Activated CD4-positive, alpha-beta T cell treated with anti-CD3 and anti-CD28 coated beads for 36 hours (primary cell): Measurements from ENCODE around the gene FABP7. TPM values are rescaled to one million over a fixed set of nuclear protein-coding genes. Genes with fewer than 3 reads are reported as not detected.
"Not testable (repeated sequence)": the region's sequence is repeated elsewhere in the genome, so short reads cannot be mapped to it uniquely, and the experiment has no call there.

Source experiments
- ATAC-seq: fragments of 200-7000 bp; cut with Tn5 transposase; one replicate; pipeline ENCODE4 v1.10.0; 2021; ENCODE audit warnings: mild to moderate bottlenecking, moderate library complexity
- CTCF ChIA-PET: fragments of 350-600 bp; sonication (Branson Sonifier 250); formaldehyde crosslinking; loops from one replicate; lab custom pipeline; 2021; ENCODE audit warnings: antibody characterized with exemption; lab: Charles Lee
- POLR2A ChIA-PET: fragments of 350-600 bp; sonication (Branson Sonifier 250); formaldehyde crosslinking; loops from one replicate; lab custom pipeline; 2021; ENCODE audit warnings: antibody characterized with exemption, inconsistent platforms; lab: Charles Lee
- DNase-seq: peaks from one replicate; pipeline ENCODE4 v3.0.0-alpha.2; 2020
- H3K27ac Mint-ChIP-seq: one replicate; pipeline ENCODE4 v1.8.0; 2021; ENCODE audit warnings: mixed read lengths
- H3K27me3 Mint-ChIP-seq: one replicate; pipeline ENCODE4 v1.8.0; 2021; ENCODE audit warnings: mixed read lengths
- H3K36me3 Mint-ChIP-seq: one replicate; pipeline ENCODE4 v1.8.0; 2021; ENCODE audit warnings: low read depth, mixed read lengths
- H3K4me1 Mint-ChIP-seq: one replicate; pipeline ENCODE4 v1.8.0; 2021; ENCODE audit warnings: mixed read lengths
- H3K4me3 Mint-ChIP-seq: one replicate; pipeline ENCODE4 v1.8.0; 2021; ENCODE audit warnings: mild to moderate bottlenecking, moderate library complexity, mixed read lengths
- H3K9me3 Mint-ChIP-seq: one replicate; pipeline ENCODE4 v1.8.0; 2021; ENCODE audit warnings: low read depth, mixed read lengths
- intact Hi-C, 2 experiments: fragments of 100-400 bp; cut with DNase I in 1 of 2; cut with micrococcal nuclease in 1 of 2; formaldehyde crosslinking; loops; one replicate each; pipeline versions ENCODE4 v1.14.2 to v1.15.1; 2022 to 2024; cut with DNase I, micrococcal nuclease
- total RNA-seq, 2 experiments: library from RNA; stranded (reverse); gene quantifications; one replicate each; pipeline ENCODE4 v1.2.3, GENCODE V29; 2021

Gene FABP7
- total RNA-seq, result not detected

DNA sequence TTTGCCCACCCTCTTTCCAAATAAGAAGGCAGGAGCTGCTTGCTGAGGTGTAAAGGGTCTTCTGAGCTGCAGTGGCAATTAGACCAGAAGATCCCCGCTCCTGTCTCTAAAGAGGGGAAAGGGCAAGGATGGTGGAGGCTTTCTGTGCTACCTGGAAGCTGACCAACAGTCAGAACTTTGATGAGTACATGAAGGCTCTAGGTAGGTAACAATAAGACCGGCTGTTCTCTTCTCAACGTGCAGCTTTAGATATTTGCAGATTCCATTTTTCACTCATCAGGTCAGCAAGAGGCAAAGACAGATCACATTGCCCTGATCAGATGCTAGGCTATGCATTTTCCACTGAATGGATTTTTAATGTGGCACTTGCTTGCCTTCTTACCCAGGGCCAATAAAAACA is at the start of gene FABP7:
TSS of gene FABP7 (plus strand) at position 50 of the 400 bp plus-strand sequence. CDS start at position 129, 79 bp downstream.
- no peaks in the 10 kb centered on the region for H3K36me3 Mint-ChIP-seq
- H3K27ac Mint-ChIP-seq, result no peak within 1 kb of the TSS
- intact Hi-C loops, result no loop called here
- no peak within 1 kb of the TSS for H3K4me3 Mint-ChIP-seq
- H3K27me3 Mint-ChIP-seq, result peaks cover 14% of the 10 kb centered on the region
- ChIA-PET POLR2A (no interaction called here), CTCF (interaction anchor here (0.9 kb wide), 2 partner anchors 30 to 51 kb away, joined by 3 to 4 read pairs; no protein-coding TSS in a partner anchor)
- DNase-seq (no peak), ATAC-seq (no peak)
- no peaks in the 10 kb centered on the region for H3K4me1 Mint-ChIP-seq
- H3K9me3 Mint-ChIP-seq, result no peaks in the 10 kb centered on the region

DNA sequence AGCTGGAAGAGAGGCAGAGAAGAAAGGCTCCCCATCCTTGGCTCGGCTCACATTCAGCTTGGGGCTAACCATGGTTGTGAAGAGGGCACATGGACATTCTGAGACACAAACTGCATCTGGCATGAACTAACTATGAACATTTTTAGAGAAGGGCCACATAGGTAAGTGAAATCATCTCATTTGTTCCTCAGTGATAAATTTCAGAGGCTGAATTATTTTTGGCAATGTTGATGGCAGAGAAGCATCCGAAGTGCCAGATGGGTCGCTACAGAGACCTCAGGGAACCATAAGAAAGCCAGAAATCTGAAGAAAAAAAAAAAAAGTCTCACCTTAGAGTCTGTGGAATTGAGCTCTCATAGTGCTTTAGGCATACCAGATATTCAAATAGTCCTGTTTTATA is 49.2 kb upstream of the FABP7 start:
- no peak overlapping the region for H3K27ac Mint-ChIP-seq
- no peak overlapping the region for H3K4me3 Mint-ChIP-seq
- intact Hi-C loops, result loop anchor here (1.0 to 5.0 kb wide), 3 partner anchors 109 to 586 kb away; no protein-coding TSS in a partner anchor
- H3K27me3 Mint-ChIP-seq, result peaks cover 2% of the 10 kb centered on the region
- no peaks in the 10 kb centered on the region for H3K9me3 Mint-ChIP-seq
- ChIA-PET CTCF (interaction anchor here (0.5 to 8.2 kb wide), 3 partner anchors 105 to 120 kb away, joined by 4 to 85 read pairs (median 5); partner anchors contain the start of gene PKIB), POLR2A (no interaction called here)
- H3K4me1 Mint-ChIP-seq, result no peaks in the 10 kb centered on the region
- no peak for ATAC-seq
- no peak for DNase-seq
- H3K36me3 Mint-ChIP-seq, result no peaks in the 10 kb centered on the region

DNA sequence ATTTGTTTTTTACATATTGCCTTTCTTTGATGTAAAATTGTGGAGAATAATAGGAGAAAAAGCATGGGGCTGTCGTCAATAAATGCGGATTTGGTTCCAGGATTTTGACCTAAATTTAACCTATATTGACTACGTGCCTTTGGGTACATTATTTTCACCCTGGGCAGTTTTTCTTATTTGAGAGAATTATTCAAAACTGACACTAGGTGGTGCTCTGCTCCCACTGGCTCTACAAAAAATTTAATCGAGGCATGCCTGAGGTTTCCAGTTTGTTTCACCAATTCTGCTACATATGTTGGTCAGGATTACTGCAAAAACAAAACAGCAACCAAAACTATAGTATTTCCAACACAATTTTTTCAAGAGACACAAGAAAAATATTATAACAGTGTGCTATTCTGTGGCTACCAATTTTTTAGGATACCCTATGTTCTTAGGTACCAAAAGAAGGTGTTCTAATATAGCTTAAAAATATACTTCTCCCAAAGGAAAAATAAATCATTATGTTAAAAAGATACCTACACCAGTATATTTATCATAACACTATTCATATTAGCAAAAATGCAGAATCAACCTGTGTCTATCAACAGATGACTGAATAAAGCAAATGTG is 48.6 kb upstream of the FABP7 start:
- ChIA-PET POLR2A (no interaction called here), CTCF (interaction anchor here (0.6 to 8.2 kb wide), 7 partner anchors 10 to 585 kb away, joined by 3 to 85 read pairs (median 4); no protein-coding TSS in a partner anchor)
- Mint-ChIP-seq H3K36me3 (no peaks in the 10 kb centered on the region), H3K4me1 (no peaks in the 10 kb centered on the region), H3K9me3 (no peaks in the 10 kb centered on the region), H3K27ac (no peak overlapping the region), H3K4me3 (no peak overlapping the region), H3K27me3 (peaks cover 2% of the 10 kb centered on the region)
- ATAC-seq, result no peak
- peak; percentile 25 for DNase-seq
- intact Hi-C loops, result loop anchor here (1.0 to 5.0 kb wide), 4 partner anchors 108 to 586 kb away; no protein-coding TSS in a partner anchor

GRCh38 chr6:122733259-122733658 is 46.3 kb upstream of the FABP7 start:
- ChIA-PET POLR2A (no interaction called here), CTCF (interaction anchor here (0.6 to 8.2 kb wide), 3 partner anchors 106 to 583 kb away, joined by 3 to 85 read pairs (median 4); no protein-coding TSS in a partner anchor)
- intact Hi-C loops, result loop anchor here in 1 of 2 experiments (5.0 kb wide), 1 partner anchor 241 kb away; no protein-coding TSS in a partner anchor
- no peaks in the 10 kb centered on the region for H3K9me3 Mint-ChIP-seq
- no peak overlapping the region for H3K4me3 Mint-ChIP-seq
- no peaks in the 10 kb centered on the region for H3K4me1 Mint-ChIP-seq
- DNase-seq (no peak), ATAC-seq (no peak)
- H3K27me3 Mint-ChIP-seq, result peaks cover 2% of the 10 kb centered on the region
- H3K36me3 Mint-ChIP-seq, result no peaks in the 10 kb centered on the region
- H3K27ac Mint-ChIP-seq, result no peak overlapping the region

GRCh38 chr6:122734529-122735395 is 44.8 kb upstream of the FABP7 start:
- intact Hi-C loops, result loop anchor here in 1 of 2 experiments (5.0 kb wide), 1 partner anchor 242 kb away; no protein-coding TSS in a partner anchor
- H3K9me3 Mint-ChIP-seq, result no peaks in the 10 kb centered on the region
- POLR2A ChIA-PET, result no interaction called here

DNA sequence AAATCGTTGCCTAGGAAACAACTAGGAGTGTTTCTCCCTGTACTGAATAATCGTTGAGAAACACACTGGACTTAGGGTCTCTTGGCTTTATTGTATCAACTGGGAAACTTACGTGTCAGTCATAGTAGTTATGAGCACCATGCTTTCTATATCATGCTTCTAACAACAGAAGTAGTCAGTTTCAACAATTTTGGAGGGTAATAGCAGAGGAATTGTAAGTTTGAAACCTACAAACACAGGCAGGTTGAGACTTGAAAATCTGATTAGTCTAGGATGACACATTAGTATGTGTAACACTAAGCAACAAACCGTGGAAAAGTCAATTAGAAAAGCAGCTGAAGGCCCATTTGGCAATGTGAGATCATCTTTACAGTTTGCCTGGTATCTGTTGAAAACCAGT is 43.9 kb upstream of the FABP7 start:
- H3K36me3 Mint-ChIP-seq, result no peaks in the 10 kb centered on the region
- intact Hi-C loops, result no loop called here
- H3K9me3 Mint-ChIP-seq, result no peaks in the 10 kb centered on the region
- H3K4me3 Mint-ChIP-seq, result no peak overlapping the region
- peaks cover 2% of the 10 kb centered on the region for H3K27me3 Mint-ChIP-seq
- no peaks in the 10 kb centered on the region for H3K4me1 Mint-ChIP-seq
- CTCF ChIA-PET, result no interaction called here
- POLR2A ChIA-PET, result no interaction called here
- no peak overlapping the region for H3K27ac Mint-ChIP-seq
- no peak for DNase-seq
- no peak for ATAC-seq

More at GRCh38 chr6:122734529-122735395, 44.8 kb upstream of the FABP7 start:
- CTCF ChIA-PET, result interaction anchor here (8.2 kb wide), 1 partner anchor 104 kb away, joined by 85 read pairs; no protein-coding TSS in a partner anchor
- H3K27me3 Mint-ChIP-seq, result peaks cover 2% of the 10 kb centered on the region
- H3K27ac Mint-ChIP-seq, result no peak overlapping the region
- H3K36me3 Mint-ChIP-seq, result no peaks in the 10 kb centered on the region
- no peak for ATAC-seq
- H3K4me1 Mint-ChIP-seq, result no peaks in the 10 kb centered on the region
- H3K4me3 Mint-ChIP-seq, result no peak overlapping the region
- DNase-seq, result no peak

DNA sequence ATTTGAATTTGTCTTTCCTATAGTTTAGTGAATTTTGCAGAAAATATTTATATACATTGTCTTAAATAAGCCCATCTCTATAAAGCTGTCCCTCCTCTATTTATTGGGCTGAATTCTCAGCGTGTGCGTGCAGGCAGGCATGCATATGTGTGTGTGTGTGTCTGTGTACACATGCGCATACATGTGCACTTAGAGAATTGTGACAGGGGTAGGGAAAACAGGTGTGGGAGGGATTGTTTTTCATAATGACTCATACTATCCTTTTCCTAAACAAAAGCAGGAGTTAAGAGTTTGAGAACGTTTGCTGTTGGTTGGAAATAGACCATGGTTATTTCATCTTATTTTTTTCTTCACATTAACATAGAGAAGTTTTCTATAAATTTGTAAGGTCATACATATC is 43.4 kb upstream of the FABP7 start:
- H3K27ac Mint-ChIP-seq, result no peak overlapping the region
- H3K27me3 Mint-ChIP-seq, result peaks cover 2% of the 10 kb centered on the region
- POLR2A ChIA-PET, result no interaction called here
- intact Hi-C loops, result no loop called here
- no peaks in the 10 kb centered on the region for H3K9me3 Mint-ChIP-seq
- DNase-seq, result no peak
- no peak for ATAC-seq
- H3K4me3 Mint-ChIP-seq, result no peak overlapping the region
- CTCF ChIA-PET, result no interaction called here
- H3K36me3 Mint-ChIP-seq, result no peaks in the 10 kb centered on the region
- H3K4me1 Mint-ChIP-seq, result no peaks in the 10 kb centered on the region

- ATAC-seq, result no peak
- H3K27ac Mint-ChIP-seq, result no peak overlapping the region
- peaks cover 2% of the 10 kb centered on the region for H3K27me3 Mint-ChIP-seq
- no peak for DNase-seq
- ChIA-PET POLR2A (no interaction called here), CTCF (no interaction called here)
- H3K4me1 Mint-ChIP-seq, result no peaks in the 10 kb centered on the region
- intact Hi-C loops, result no loop called here
- H3K9me3 Mint-ChIP-seq, result no peaks in the 10 kb centered on the region
- H3K36me3 Mint-ChIP-seq, result no peaks in the 10 kb centered on the region
- H3K4me3 Mint-ChIP-seq, result no peak overlapping the region
Measured at GRCh38 chr6:122736616-122737015, 42.9 kb upstream of the FABP7 start.

DNA sequence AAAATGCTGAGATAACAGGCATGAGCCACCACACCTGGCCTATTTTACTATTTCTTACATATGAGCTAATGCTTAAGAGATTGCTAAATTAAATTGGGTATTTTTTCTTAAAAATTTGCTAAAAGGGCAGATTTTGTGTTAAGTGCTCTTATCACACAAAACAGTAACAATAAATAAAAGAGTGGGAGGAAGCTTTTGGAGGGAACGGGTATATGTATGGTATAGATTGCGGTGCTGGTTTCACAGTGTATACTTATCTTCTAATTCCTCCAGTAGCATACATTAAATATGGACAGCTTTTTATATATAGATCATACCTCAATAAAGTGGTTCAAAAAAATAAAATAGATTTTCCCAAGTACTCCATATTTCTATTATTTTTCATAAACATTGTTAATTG is 39.4 kb upstream of the FABP7 start:
- no peaks in the 10 kb centered on the region for H3K4me1 Mint-ChIP-seq
- H3K27ac Mint-ChIP-seq, result no peak overlapping the region
- no peaks in the 10 kb centered on the region for H3K9me3 Mint-ChIP-seq
- no peaks in the 10 kb centered on the region for H3K36me3 Mint-ChIP-seq
- ChIA-PET POLR2A (no interaction called here), CTCF (interaction anchor here (2.0 kb wide), 1 partner anchor 9 kb away, joined by 9 read pairs; no protein-coding TSS in a partner anchor)
- ATAC-seq, result no peak
- H3K4me3 Mint-ChIP-seq, result no peak overlapping the region
- DNase-seq, result no peak
- intact Hi-C loops, result no loop called here
- H3K27me3 Mint-ChIP-seq, result no peaks in the 10 kb centered on the region

DNA sequence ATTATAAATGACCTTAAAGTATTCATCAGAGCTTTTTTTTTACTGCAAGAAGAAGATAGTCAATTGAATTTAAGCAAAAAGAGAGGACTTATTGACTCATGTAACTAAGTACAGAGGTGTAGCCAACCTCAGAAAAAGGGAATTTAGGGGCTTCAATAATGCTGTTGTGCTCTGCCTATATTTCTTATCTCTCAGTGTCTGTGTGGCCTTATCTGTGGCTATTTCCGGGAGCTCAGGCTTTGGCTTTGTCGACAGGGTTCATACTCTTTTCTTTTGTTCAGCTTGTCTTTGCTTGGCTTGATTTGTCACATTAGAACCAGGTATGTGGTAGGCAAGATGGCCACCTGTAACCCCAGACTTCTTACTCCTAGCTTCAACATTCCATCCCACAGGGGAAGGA is 38.6 kb upstream of the FABP7 start:
- Mint-ChIP-seq H3K27ac (no peak overlapping the region), H3K36me3 (no peaks in the 10 kb centered on the region), H3K4me1 (no peaks in the 10 kb centered on the region), H3K9me3 (no peaks in the 10 kb centered on the region), H3K4me3 (no peak overlapping the region), H3K27me3 (no peaks in the 10 kb centered on the region)
- no peak for DNase-seq
- no peak for ATAC-seq
- ChIA-PET CTCF (interaction anchor here (1.9 to 2.0 kb wide), 2 partner anchors 10 to 99 kb away, joined by 5 to 9 read pairs; no protein-coding TSS in a partner anchor), POLR2A (no interaction called here)
- intact Hi-C loops, result no loop called here

DNA sequence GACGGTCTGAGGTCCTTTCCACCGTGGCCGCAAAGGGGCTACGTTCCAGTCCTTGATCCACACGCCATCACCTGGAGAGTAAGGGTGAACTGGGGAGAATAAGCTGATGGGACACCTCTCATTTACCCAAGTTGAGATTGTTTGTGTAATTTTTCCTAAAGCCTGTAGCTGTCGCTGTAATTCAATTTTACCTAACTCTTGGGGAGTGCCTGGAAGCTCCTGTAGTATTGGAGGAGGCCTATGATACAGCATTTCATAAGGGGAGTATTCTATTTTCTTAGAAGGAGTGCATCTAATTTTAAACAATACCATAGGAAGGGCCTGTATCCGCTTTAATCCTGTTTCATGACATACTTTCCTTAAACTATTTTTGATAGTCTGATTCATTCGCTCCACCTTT is 35.3 kb upstream of the FABP7 start:
- ATAC-seq, DNase-seq, H3K36me3 Mint-ChIP-seq, H3K27me3 Mint-ChIP-seq, H3K4me1 Mint-ChIP-seq, POLR2A ChIA-PET, H3K9me3 Mint-ChIP-seq, H3K27ac Mint-ChIP-seq, H3K4me3 Mint-ChIP-seq: not testable (repeated sequence)
- intact Hi-C loops, result loop anchor here in 1 of 2 experiments (1.0 kb wide), 1 partner anchor 95 kb away; no protein-coding TSS in a partner anchor
- CTCF ChIA-PET, result interaction anchor here (0.7 to 3.3 kb wide), 2 partner anchors 95 to 250 kb away, joined by 3 to 8 read pairs; no protein-coding TSS in a partner anchor
